K562 (cell line): Measurements from ENCODE around the gene SCAMP3. TPM values are rescaled to one million over a fixed set of nuclear protein-coding genes. Genes with fewer than 3 reads are reported as not detected.

Experiments used
- E2F3 ChIP-seq: fragments of 250-450 bp; sonication (Bioruptor Pico); IDR thresholded peaks from 2 replicates; pipeline ENCODE4 v1.4.0; 2020; ENCODE audit warnings: mild to moderate bottlenecking
- ELF4 ChIP-seq: fragments of 450-650 bp; formaldehyde crosslinking; IDR thresholded peaks from 2 replicates; pipeline ENCODE4 v1.4.0; 2022; ENCODE audit warnings: missing genetic modification characterization
- KLF16 ChIP-seq: IDR thresholded peaks from 2 replicates; pipeline ENCODE4 v1.6.1; 2016; ENCODE audit warnings: antibody characterized with exemption
- MXI1 ChIP-seq: IDR thresholded peaks from 2 replicates; pipeline ENCODE4 v1.6.1; 2011; ENCODE audit warnings: low read depth, mild to moderate bottlenecking, improper control_type of control experiment, low read length
- NFYB ChIP-seq: IDR thresholded peaks from 2 replicates; pipeline ENCODE4 v1.6.1; 2011; ENCODE audit warnings: mild to moderate bottlenecking, moderate library complexity; ENCODE audit not compliant: insufficient read length; ENCODE audit errors: extremely low read depth
- PHF20 ChIP-seq: fragments of 450-650 bp; IDR thresholded peaks from 2 replicates; pipeline ENCODE4 v1.6.1; 2018; ENCODE audit not compliant: partially characterized antibody
- SNRNP70 ChIP-seq: fragments of 200-400 bp; formaldehyde crosslinking; optimal IDR thresholded peaks from 2 replicates; pipeline ENCODE3; 2017; ENCODE audit warnings: low read depth, low read length
- STAT5B ChIP-seq: fragments of 250-450 bp; sonication (Bioruptor Pico); IDR thresholded peaks from 2 replicates; pipeline ENCODE4 v1.8.0; 2021; ENCODE audit warnings: mild to moderate bottlenecking, inconsistent platforms
- ZFX ChIP-seq: sonication (generic); formaldehyde crosslinking; IDR thresholded peaks from 2 replicates; pipeline ENCODE4 v1.8.0; 2022; ENCODE audit warnings: mild to moderate bottlenecking, missing genetic modification reagents, moderate library complexity
- ZNF212 ChIP-seq: fragments of 450-650 bp; formaldehyde crosslinking; IDR thresholded peaks from 2 replicates; pipeline ENCODE4 v1.4.0; 2020; ENCODE audit warnings: mild to moderate bottlenecking
- ZNF217 ChIP-seq: sonication (generic); formaldehyde crosslinking; IDR thresholded peaks from 2 replicates; pipeline ENCODE4 v1.8.0; 2022; ENCODE audit warnings: mild to moderate bottlenecking, missing genetic modification reagents
- ZNF408 ChIP-seq: fragments of 250-450 bp; sonication (Bioruptor Pico); IDR thresholded peaks from 2 replicates; pipeline ENCODE4 v1.4.0; 2020; ENCODE audit warnings: low read depth, mild to moderate bottlenecking, moderate library complexity
- polyA plus RNA-seq, 8 experiments: library from polyadenylated mRNA; depleted of rRNA in 4 of 8; stranded (reverse) in 5 of 8; unstranded in 3 of 8; fragments of >200 nt; fragmentation: Nextera tagmentation in 2 of 8; fragmentation: Illumina TruSeq in 1 of 8; extraction: Ambion mirVana in 2 of 8; extraction: Trizol in 1 of 8; gene quantifications; 2 replicates each; pipeline versions ENCODE4 v1.2.1 to v1.2.3, GENCODE V29; 2011 to 2014; ENCODE audit warnings: inconsistent platforms in 1 of 8, missing spikeins in 1 of 8
- total RNA-seq, 7 experiments: library from RNA; depleted of rRNA in 6 of 7; stranded (reverse); fragments of >200 nt in 6 of 7; fragmentation: Illumina TruSeq in 2 of 7; extraction: Trizol in 2 of 7; gene quantifications; 2 replicates each; pipeline versions ENCODE4 v1.2.1 to v1.2.3, GENCODE V29; 2011 to 2021; ENCODE audit warnings: low replicate concordance in 1 of 7
- TF ChIP-seq, protein P1 (sequence below): fragments of 250-450 bp; sonication (Bioruptor Pico); IDR thresholded peaks from 2 replicates; pipeline ENCODE4 v1.5.0; 2021; ENCODE audit warnings: mild to moderate bottlenecking, moderate library complexity
- TF ChIP-seq, protein P2 (sequence below): IDR thresholded peaks from 2 replicates; pipeline ENCODE4 v1.6.1; 2014; ENCODE audit warnings: antibody characterized with exemption
- TF ChIP-seq, protein P3 (sequence below): fragments of 450-650 bp; IDR thresholded peaks from 2 replicates; pipeline ENCODE4 v1.7.0; 2016; ENCODE audit warnings: borderline replicate concordance
- TF ChIP-seq, protein P4 (sequence below): fragments of 250-450 bp; sonication (Bioruptor Pico); IDR thresholded peaks from 2 replicates; pipeline ENCODE4 v1.8.0; 2022; ENCODE audit warnings: moderate library complexity, mild to moderate bottlenecking, inconsistent platforms
- TF ChIP-seq, protein P5 (sequence below): sonication (generic); formaldehyde crosslinking; IDR thresholded peaks from 2 replicates; pipeline ENCODE4 v1.8.1; 2023; ENCODE audit warnings: mild to moderate bottlenecking, missing genetic modification reagents
- TF ChIP-seq, protein P6 (sequence below): fragments of 450-650 bp; formaldehyde crosslinking; IDR thresholded peaks from 2 replicates; pipeline ENCODE4 v1.4.0; 2020; ENCODE audit warnings: mild to moderate bottlenecking, moderate library complexity

Gene SCAMP3
- total and polyA plus RNA-seq, 9 of the 15 experiments (the other 6 are each of a cell fraction or from before 2014, with no cell fraction given): 14.2 to 131 (median 86.1) TPM

DNA sequence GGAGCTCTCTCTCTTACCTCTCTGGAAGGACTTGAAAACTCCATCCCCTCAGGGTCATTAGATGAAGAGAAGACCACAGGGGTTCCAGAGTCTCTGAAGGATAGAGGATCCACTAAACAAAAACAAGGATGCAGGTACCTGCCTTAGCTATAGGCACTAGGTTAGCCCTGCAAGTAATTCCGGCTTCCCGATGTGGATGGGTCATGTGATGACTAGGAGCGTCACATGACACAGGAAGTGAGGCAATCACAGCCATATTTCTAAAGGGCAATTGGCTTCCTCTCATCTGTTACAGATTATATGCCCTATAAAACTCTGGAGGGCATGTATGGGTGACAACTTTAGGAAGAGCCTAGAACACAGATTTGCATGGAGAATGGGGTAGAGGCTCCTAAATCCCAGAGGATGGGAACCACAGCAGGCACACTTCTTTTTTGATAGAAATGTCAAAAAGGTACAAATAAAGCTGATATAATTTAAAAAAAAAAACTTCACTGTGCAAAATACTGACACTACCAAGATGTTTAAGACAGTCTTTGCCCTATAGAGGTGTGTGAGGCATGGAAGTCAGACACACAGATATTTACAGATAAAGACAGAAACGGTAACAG is 21.0 kb downstream of the SCAMP3 start (continued):
- TF ChIP-seq, protein P1, sequence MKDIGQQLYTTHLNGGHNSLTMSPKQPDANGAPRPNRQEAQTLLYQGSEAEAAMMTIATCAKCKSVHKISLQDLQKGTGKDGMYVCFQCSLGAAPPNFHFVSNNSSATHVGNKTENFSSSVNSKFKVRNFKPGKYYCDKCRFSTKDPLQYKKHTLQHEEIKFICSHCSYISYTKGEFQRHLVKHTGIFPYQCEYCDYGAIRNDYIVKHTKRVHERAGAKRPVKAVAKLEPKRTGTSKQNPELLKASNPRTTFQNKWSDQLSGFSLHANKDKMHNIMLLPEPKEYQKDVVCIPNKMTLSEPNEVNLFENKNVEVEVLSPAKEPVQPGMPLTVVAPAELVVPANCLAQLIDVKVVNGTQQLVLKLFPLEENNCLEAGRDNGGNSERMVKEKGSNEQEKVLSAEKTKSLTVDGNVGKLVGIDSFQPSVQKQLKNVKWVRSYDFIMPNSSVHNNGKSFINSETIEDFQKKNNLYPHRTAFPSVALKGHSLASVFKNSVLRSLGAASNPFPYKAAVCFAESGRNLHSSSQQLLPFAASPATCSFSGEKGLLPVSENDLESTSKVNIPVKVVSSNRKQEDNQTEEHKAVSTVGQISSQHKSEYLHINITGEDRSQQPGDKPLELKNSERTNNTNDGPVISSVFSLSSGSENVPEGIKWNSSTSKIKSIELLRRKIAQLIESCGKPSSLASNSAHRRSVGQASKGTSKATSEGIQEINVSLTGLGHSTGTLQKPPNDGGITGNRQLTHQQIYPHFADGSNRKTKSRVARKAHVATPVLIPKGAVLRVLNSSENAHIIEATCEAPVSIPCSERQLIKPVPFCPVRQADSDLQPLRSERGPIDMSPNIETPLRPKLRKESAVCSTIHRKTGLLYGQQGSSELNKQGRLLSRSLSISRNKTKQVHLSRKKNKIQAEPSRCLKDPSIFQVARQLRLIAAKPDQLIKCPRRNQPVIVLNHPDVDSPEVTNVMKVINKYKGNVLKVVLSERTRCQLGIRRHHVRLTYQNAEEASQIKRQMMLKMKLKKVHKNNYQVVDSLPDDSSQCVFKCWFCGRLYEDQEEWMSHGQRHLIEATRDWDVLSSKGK (CRISPR knock-in tag): no peak
- TF ChIP-seq ZNF217 (CRISPR knock-in tag) (no peak), ELF4 (CRISPR knock-in tag) (0 out of 2 replicates have a peak, but pooled peaks have one; percentile 38), ZFX (CRISPR knock-in tag) (no peak), STAT5B (CRISPR knock-in tag) (no peak), NFYB (no peak), MXI1 (no peak), E2F3 (CRISPR knock-in tag) (no peak), SNRNP70 (no peak), KLF16 (no peak), PHF20 (peak; percentile 99), ZNF408 (CRISPR knock-in tag) (no peak), ZNF212 (CRISPR knock-in tag) (no peak)
- TF ChIP-seq, protein P2, sequence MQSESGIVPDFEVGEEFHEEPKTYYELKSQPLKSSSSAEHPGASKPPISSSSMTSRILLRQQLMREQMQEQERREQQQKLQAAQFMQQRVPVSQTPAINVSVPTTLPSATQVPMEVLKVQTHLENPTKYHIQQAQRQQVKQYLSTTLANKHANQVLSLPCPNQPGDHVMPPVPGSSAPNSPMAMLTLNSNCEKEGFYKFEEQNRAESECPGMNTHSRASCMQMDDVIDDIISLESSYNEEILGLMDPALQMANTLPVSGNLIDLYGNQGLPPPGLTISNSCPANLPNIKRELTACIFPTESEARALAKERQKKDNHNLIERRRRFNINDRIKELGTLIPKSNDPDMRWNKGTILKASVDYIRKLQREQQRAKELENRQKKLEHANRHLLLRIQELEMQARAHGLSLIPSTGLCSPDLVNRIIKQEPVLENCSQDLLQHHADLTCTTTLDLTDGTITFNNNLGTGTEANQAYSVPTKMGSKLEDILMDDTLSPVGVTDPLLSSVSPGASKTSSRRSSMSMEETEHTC: peak; percentile 70; the same call in 1 of the 2 replicates
- TF ChIP-seq, protein P3, sequence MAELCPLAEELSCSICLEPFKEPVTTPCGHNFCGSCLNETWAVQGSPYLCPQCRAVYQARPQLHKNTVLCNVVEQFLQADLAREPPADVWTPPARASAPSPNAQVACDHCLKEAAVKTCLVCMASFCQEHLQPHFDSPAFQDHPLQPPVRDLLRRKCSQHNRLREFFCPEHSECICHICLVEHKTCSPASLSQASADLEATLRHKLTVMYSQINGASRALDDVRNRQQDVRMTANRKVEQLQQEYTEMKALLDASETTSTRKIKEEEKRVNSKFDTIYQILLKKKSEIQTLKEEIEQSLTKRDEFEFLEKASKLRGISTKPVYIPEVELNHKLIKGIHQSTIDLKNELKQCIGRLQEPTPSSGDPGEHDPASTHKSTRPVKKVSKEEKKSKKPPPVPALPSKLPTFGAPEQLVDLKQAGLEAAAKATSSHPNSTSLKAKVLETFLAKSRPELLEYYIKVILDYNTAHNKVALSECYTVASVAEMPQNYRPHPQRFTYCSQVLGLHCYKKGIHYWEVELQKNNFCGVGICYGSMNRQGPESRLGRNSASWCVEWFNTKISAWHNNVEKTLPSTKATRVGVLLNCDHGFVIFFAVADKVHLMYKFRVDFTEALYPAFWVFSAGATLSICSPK: no peak
- TF ChIP-seq, protein P4, sequence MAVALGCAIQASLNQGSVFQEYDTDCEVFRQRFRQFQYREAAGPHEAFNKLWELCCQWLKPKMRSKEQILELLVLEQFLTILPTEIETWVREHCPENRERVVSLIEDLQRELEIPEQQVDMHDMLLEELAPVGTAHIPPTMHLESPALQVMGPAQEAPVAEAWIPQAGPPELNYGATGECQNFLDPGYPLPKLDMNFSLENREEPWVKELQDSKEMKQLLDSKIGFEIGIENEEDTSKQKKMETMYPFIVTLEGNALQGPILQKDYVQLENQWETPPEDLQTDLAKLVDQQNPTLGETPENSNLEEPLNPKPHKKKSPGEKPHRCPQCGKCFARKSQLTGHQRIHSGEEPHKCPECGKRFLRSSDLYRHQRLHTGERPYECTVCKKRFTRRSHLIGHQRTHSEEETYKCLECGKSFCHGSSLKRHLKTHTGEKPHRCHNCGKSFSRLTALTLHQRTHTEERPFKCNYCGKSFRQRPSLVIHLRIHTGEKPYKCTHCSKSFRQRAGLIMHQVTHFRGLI (CRISPR knock-in tag): no peak
- TF ChIP-seq, protein P5, sequence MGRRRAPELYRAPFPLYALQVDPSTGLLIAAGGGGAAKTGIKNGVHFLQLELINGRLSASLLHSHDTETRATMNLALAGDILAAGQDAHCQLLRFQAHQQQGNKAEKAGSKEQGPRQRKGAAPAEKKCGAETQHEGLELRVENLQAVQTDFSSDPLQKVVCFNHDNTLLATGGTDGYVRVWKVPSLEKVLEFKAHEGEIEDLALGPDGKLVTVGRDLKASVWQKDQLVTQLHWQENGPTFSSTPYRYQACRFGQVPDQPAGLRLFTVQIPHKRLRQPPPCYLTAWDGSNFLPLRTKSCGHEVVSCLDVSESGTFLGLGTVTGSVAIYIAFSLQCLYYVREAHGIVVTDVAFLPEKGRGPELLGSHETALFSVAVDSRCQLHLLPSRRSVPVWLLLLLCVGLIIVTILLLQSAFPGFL (CRISPR knock-in tag): no peak
- TF ChIP-seq, protein P6, sequence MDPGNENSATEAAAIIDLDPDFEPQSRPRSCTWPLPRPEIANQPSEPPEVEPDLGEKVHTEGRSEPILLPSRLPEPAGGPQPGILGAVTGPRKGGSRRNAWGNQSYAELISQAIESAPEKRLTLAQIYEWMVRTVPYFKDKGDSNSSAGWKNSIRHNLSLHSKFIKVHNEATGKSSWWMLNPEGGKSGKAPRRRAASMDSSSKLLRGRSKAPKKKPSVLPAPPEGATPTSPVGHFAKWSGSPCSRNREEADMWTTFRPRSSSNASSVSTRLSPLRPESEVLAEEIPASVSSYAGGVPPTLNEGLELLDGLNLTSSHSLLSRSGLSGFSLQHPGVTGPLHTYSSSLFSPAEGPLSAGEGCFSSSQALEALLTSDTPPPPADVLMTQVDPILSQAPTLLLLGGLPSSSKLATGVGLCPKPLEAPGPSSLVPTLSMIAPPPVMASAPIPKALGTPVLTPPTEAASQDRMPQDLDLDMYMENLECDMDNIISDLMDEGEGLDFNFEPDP (CRISPR knock-in tag): no peak
